SU-DHL-6 (cell line): Measurements from ENCODE around the gene ALS2.

Source experiments
- H2AFZ ChIP-seq: fragments of 200-600 bp; sonication (generic); 2 replicates; pipeline ENCODE4 v1.6.1; 2014; ENCODE audit warnings: low read depth, mild to moderate bottlenecking, moderate library complexity, mixed read lengths, antibody characterized with exemption, low read length; ENCODE audit not compliant: severe bottlenecking
- H3F3A ChIP-seq: fragments of 200-600 bp; shearing (Covaris generic); 2 replicates; pipeline ENCODE4 v1.6.0; 2016; ENCODE audit warnings: antibody characterized with exemption, mild to moderate bottlenecking; ENCODE audit not compliant: insufficient read depth
- H3K27ac ChIP-seq: fragments of 200-600 bp; sonication (generic); 2 replicates; pipeline ENCODE4 v1.5.1; 2016; ENCODE audit warnings: low read depth, mild to moderate bottlenecking, low read length, moderate library complexity, mixed read lengths
- H3K27me3 ChIP-seq: fragments of 200-600 bp; sonication (generic), shearing (Covaris generic); 2 replicates; pipeline ENCODE4 v1.6.0; 2014; ENCODE audit warnings: mild to moderate bottlenecking, low read length
- H3K36me3 ChIP-seq: fragments of 200-600 bp; sonication (generic); 2 replicates; pipeline ENCODE4 v1.6.1; 2014; ENCODE audit warnings: mild to moderate bottlenecking, low read length, mixed read lengths
- H3K4me2 ChIP-seq: fragments of 300-600, 200-600 bp; shearing (Covaris generic), sonication (generic); 2 replicates; pipeline ENCODE4 v1.6.0; 2014; ENCODE audit warnings: low read length, low read depth, mild to moderate bottlenecking; ENCODE audit not compliant: poor library complexity, severe bottlenecking
- H3K4me3 ChIP-seq: fragments of 200-600 bp; sonication (generic); 2 replicates; pipeline ENCODE4 v1.5.1; 2014; ENCODE audit warnings: antibody characterized with exemption, low read length, mild to moderate bottlenecking, mixed read lengths; ENCODE audit not compliant: insufficient read depth, poor library complexity, severe bottlenecking
- H3K79me2 ChIP-seq: fragments of 200-600 bp; sonication (generic); 2 replicates; pipeline ENCODE4 v1.6.1; 2014; ENCODE audit warnings: mild to moderate bottlenecking, low read length, moderate library complexity; ENCODE audit not compliant: insufficient read depth
- H3K9ac ChIP-seq: fragments of 200-600 bp; sonication (generic); 2 replicates; pipeline ENCODE4 v1.7.0; 2014; ENCODE audit warnings: mild to moderate bottlenecking, low read length
- H3K9me2 ChIP-seq: fragments of 200-600 bp; sonication (generic); replicated peaks from 2 replicates; pipeline ENCODE4 v1.6.1; 2014; ENCODE audit warnings: low read length; ENCODE audit not compliant: insufficient read depth
- H3K9me3 ChIP-seq: fragments of 200-600 bp; sonication (generic); 2 replicates; pipeline ENCODE4 v1.6.1; 2014; ENCODE audit warnings: low read length, mixed read lengths; ENCODE audit not compliant: insufficient read depth
- H4K20me1 ChIP-seq: fragments of 200-600 bp; sonication (generic); 2 replicates; pipeline ENCODE4 v1.6.1; 2014; ENCODE audit warnings: low read depth, mild to moderate bottlenecking, antibody characterized with exemption, low read length, moderate library complexity, mixed read lengths
- EZH2phosphoT487 ChIP-seq: fragments of 200-600 bp; sonication (generic), shearing (Covaris generic); conservative IDR thresholded peaks from 2 replicates; pipeline ENCODE4 v1.6.1; 2018; ENCODE audit warnings: mild to moderate bottlenecking, antibody characterized with exemption, low read length, moderate library complexity, mixed read lengths
- TF ChIP-seq, protein P1 (sequence below): fragments of 200-600 bp; sonication (generic); IDR thresholded peaks from one replicate; pipeline ENCODE4 v1.5.1; 2017; ENCODE audit warnings: antibody characterized with exemption, mild to moderate bottlenecking, low read length, moderate library complexity; ENCODE audit not compliant: insufficient read depth, poor library complexity, severe bottlenecking

Gene ALS2

DNA sequence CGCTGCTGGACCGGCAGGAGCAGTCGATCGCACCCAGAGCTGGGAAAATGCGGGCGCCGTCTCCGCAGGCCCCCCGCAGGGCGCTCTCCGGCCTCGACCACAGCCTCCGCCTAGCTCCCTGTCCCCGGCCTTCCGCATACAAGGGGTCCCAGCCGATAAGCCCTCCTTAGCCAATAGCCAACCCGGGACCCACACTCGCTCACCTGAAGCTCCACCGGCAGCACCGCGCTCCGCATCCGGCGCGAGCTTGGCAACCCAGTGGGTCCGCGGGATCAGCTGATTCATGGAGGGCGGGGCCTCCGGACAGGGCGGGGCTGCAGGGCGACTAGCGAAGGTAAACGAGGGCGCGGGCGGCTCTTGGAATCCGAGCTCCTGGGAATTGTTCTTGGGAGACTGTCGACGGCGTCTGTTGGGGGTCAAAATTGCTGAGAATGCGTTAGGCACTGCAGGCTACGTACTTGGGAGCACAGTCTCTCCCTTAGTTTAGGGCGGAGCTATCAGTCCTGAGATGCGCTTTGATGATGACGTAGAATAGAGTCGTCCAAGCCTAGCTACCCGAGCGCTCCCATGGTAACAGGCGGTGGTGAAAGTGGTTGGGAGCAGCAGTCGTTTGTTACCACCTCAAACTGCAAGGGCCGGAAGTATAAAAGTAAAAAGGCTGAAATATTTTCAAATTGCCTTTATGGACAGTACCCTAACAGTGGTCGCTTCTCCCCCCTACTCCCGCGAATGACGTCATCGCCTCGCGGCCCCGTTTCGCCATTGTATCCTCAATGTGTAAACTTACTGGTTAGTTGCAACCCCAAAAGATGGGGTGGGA lies at the start of gene ALS2:
ALS2 (minus strand) TSS at position 260 of the 820 bp plus-strand sequence. CDS start 12,048 bp downstream, outside the sequence.
- H3K36me3 ChIP-seq, result no peaks in the 10 kb centered on the region
- H3K27me3 ChIP-seq, result no peaks in the 10 kb centered on the region
- peak within 1 kb of the TSS; percentile 59 for H3K9ac ChIP-seq
- H2AFZ ChIP-seq, result peak within 1 kb of the TSS; percentile 98
- H3K4me2 ChIP-seq, result peak within 1 kb of the TSS; percentile 61
- H3K27ac ChIP-seq, result no peak within 1 kb of the TSS
- H3K9me2 ChIP-seq, result no peaks in the 10 kb centered on the region
- peak within 1 kb of the TSS; percentile 95 for H3K4me3 ChIP-seq
- no peaks in the 10 kb centered on the region for H4K20me1 ChIP-seq
- H3F3A ChIP-seq, result peaks cover 6% of the 10 kb centered on the region; the same call in 1 of the 2 replicates
- TF ChIP-seq, protein P1, sequence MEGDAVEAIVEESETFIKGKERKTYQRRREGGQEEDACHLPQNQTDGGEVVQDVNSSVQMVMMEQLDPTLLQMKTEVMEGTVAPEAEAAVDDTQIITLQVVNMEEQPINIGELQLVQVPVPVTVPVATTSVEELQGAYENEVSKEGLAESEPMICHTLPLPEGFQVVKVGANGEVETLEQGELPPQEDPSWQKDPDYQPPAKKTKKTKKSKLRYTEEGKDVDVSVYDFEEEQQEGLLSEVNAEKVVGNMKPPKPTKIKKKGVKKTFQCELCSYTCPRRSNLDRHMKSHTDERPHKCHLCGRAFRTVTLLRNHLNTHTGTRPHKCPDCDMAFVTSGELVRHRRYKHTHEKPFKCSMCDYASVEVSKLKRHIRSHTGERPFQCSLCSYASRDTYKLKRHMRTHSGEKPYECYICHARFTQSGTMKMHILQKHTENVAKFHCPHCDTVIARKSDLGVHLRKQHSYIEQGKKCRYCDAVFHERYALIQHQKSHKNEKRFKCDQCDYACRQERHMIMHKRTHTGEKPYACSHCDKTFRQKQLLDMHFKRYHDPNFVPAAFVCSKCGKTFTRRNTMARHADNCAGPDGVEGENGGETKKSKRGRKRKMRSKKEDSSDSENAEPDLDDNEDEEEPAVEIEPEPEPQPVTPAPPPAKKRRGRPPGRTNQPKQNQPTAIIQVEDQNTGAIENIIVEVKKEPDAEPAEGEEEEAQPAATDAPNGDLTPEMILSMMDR, result no peak
- no peak for TF ChIP-seq EZH2phosphoT487
- no peaks in the 10 kb centered on the region for H3K9me3 ChIP-seq
- H3K79me2 ChIP-seq, result no peaks in the 10 kb centered on the region

DNA sequence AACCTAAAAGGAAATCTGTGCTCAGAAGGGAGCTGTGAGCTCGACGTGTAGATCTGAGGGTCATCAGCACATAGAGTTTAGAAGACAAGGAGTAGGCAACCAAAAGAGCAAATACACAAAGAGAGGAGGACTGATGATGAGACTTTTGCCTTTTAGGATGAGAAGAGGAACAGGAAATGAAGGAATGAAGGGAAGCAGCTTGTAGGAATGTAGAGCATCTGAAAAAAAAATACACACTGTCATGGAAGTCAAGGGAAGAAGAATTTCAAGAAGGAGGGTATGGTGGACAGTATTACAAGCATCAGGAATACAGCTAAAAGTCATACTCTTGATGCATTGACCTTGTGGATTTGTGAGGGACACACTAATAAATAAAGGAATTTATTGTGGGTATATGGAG lies 47.5 kb upstream of the ALS2 start:
- H3K4me2 ChIP-seq, result no peak overlapping the region
- no peaks in the 10 kb centered on the region for H3K9me2 ChIP-seq
- no peak overlapping the region for H2AFZ ChIP-seq
- no peak overlapping the region for H3K27ac ChIP-seq
- H3K9me3 ChIP-seq, result no peaks in the 10 kb centered on the region
- no peaks in the 10 kb centered on the region; the same call in 1 of the 2 replicates for H4K20me1 ChIP-seq
- no peaks in the 10 kb centered on the region for H3K27me3 ChIP-seq
- H3K79me2 ChIP-seq, result no peaks in the 10 kb centered on the region
- no peak overlapping the region for H3K9ac ChIP-seq
- H3K4me3 ChIP-seq, result no peak overlapping the region
- no peak for TF ChIP-seq EZH2phosphoT487
- TF ChIP-seq, protein P1, result no peak
- H3F3A ChIP-seq, result no peaks in the 10 kb centered on the region
- H3K36me3 ChIP-seq, result no peaks in the 10 kb centered on the region

DNA sequence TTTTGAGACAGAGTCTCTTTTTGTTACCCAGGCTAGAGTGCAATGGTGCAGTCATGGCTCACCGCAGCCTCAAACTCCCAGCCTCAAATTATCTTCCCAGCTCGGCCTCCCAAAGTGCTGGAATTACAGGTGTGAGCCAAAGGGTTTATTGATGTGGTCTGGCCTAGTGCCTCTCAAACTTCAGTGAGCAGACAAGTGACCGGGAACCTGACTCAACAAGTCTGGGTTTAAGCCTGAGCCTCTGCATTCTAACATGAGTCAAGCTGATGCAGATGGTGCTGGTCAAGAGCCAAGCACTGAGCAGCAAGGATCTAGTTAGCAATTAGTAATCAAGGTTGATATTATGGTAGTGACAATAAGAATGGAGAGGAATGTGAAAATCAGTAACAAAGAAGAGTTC lies 46.9 kb upstream of the ALS2 start:
- H3K27ac ChIP-seq, result no peak overlapping the region
- H3K4me3 ChIP-seq, result no peak overlapping the region
- no peaks in the 10 kb centered on the region for H3K9me2 ChIP-seq
- H4K20me1 ChIP-seq, result no peaks in the 10 kb centered on the region; the same call in 1 of the 2 replicates
- H3K9ac ChIP-seq, result no peak overlapping the region
- H3K27me3 ChIP-seq, result no peaks in the 10 kb centered on the region
- no peak overlapping the region for H3K4me2 ChIP-seq
- H2AFZ ChIP-seq, result no peak overlapping the region
- H3K79me2 ChIP-seq, result no peaks in the 10 kb centered on the region
- no peaks in the 10 kb centered on the region for H3K36me3 ChIP-seq
- H3F3A ChIP-seq, result no peaks in the 10 kb centered on the region
- TF ChIP-seq, protein P1, result no peak
- no peak for TF ChIP-seq EZH2phosphoT487
- H3K9me3 ChIP-seq, result no peaks in the 10 kb centered on the region
